Skin epidermis (tissue), 12 donors: ENCODE results near the gene C19orf85.

ENCODE experiments used
- H3K27ac ChIP-seq, 21 experiments: fragments of 200-600 bp; sonication (generic) in 11 of 21; one replicate each; pipeline ENCODE4 v1.5.0; 2020; ENCODE audit warnings: mild to moderate bottlenecking in 3 of 21, inconsistent platforms in 2 of 21, moderate library complexity in 2 of 21
- H3K4me3 ChIP-seq, 7 experiments: fragments of 200-600 bp; sonication (generic) in 2 of 7; one replicate each; pipeline ENCODE4 v1.5.0; 2020; ENCODE audit warnings: inconsistent platforms in 2 of 7, mild to moderate bottlenecking in 2 of 7, moderate library complexity in 1 of 7

The C19orf85 gene

DNA sequence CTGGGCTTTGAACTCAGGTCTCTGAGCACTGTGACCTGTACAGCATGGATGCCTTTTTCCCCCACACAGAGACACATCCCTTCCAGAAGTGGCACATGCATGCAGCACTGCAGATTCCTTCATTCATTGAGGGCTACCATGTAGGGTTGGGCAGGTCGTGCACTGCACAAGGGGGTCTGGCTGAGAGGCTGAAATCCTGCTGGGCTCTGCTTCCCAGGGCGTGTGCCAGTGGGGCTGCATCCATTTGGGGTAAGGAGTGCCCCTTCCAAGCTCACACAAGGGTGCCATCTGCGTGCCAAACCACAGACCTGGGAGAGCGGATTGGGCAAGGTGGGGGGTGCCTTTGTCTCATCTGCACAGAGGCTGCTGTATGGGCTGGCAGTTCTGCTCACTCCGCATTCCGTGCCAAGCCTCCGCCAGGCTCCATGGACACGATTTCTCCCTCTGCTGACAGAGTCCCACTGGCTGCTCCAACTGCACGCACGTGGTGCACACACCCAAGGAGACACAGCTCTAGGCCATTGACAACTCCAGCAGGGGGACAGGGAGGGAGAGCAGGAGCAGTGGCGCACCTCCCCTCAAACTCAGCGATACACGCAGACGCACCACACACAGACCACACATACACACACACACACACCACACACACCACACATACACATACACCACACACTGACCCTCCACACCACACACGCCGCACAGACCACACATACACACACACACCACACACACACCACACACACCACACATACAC lies 17.0 kb downstream of the C19orf85 start:
- Histone ChIP-seq H3K4me3 (no peak overlapping the region), H3K27ac (no peak overlapping the region)

DNA sequence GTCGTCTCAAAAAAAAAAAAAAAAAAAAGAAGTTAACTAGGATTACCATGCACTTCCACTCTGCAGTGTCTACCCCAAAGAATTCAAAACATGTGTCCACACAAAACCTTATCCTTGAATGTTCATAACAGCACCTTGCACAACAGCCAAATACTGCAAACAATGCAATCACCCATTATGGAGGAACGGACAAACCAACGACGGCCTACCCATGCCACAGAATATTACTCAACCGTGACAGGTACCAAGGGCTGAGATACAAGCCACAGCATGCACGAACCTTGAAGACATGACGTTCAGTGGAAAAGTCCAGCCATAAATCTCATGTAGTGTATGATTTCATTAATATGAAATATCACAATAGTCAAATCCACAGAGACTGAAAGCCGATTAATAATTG lies 18.5 kb downstream of the C19orf85 start:
- H3K27ac ChIP-seq = no peak overlapping the region
- no peak overlapping the region for H3K4me3 ChIP-seq

DNA sequence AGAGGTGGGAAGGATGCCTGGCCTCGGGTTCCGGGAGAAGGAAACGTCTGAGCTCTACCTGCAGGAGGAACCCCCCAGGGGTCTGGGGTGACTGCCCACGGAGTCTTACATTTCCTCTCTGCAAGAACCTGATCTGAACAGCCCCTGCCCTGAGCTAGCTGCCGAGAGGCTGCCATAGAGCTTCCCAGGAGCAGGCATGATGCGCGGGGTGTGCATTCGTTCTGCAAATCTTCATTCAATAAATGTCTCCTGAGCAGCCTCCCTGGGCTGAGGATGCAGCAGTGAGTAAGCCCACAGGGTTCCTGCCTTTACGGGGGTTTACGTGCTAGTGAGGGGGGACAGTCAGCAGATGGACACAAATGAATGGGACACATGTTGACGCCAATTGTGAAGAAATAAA lies 19.9 kb downstream of the C19orf85 start:
- Histone ChIP-seq H3K27ac (no peak overlapping the region), H3K4me3 (no peak overlapping the region)

DNA sequence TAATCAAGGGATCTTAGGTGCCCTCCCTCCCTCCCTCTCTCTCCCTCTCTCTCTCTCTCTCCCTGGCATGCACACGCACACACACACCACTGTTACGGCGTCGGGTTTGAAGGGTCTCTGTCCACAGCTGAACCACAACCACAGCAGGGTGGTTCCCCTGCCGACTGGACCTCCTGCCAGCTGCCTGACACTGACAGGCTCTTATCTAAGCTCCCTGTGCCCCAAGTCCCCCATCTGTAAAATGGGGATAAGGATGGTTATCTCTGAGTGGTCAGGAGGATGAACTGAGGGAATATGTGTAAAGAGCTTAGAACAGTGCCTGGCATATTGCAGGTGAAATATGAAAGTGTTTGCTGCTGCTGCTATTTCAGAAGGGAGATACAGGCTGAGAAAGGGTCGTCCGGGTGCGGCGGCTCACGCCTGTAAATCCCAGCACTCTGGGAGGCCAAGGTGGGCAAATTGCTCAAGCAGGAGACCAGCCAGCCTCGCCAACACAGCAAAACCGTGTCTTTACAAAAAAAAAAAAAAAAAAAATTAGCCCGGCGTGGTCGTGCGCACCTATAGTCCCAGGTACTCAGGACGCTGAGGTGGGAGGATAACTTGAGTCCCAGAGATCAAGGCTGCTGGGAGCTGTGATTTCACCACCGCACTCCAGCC lies 20.6 kb downstream of the C19orf85 start:
- no peak overlapping the region for H3K27ac ChIP-seq
- no peak overlapping the region for H3K4me3 ChIP-seq

DNA sequence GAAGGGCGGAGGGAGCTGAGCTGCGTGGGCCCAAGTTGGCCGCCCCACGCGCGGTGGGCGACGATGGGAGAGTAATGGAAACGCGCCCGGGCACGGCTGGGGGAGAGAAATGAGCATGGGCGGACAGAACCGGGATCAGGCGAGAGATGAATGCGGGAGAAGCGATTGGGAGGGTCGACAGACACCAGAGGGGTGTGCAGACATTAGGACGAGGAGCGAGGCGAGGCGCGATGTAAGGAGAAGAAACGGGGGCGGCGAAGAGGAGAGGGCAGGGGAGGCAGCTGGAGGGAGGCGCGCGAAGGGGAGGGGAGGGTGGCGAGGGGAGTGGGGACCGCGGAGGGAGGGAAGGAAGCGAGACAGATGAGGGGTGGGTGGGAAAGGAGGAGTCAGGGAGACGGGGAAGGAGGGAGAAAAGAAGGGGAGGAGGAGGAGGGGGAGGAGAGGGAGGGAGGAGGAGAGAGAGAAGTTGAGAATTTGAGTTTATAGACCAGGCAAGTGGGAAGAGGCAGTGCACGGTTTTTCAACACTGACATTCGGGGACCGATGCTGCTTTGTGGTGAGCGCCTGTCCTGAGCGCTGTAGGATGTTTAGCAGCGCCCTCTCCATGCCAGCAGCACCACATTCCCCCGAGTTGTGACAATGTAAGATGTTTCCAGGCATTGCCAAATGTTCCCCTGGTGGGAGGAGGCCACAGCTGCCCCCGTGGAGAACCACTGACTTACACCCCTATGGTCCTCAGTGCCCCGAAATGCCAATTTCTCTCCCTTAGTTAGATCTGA lies 21.3 kb downstream of the C19orf85 start, which contains the start of gene SHISA7:
Gene SHISA7, minus strand, starts transcription at position 256 of the 779 bp plus-strand sequence. CDS start 437 bp downstream, outside the sequence.
- Histone ChIP-seq H3K27ac (no peak within 1 kb of the TSS), H3K4me3 (peak within 1 kb of the TSS in 1 of 7 experiments; percentile 12)

DNA sequence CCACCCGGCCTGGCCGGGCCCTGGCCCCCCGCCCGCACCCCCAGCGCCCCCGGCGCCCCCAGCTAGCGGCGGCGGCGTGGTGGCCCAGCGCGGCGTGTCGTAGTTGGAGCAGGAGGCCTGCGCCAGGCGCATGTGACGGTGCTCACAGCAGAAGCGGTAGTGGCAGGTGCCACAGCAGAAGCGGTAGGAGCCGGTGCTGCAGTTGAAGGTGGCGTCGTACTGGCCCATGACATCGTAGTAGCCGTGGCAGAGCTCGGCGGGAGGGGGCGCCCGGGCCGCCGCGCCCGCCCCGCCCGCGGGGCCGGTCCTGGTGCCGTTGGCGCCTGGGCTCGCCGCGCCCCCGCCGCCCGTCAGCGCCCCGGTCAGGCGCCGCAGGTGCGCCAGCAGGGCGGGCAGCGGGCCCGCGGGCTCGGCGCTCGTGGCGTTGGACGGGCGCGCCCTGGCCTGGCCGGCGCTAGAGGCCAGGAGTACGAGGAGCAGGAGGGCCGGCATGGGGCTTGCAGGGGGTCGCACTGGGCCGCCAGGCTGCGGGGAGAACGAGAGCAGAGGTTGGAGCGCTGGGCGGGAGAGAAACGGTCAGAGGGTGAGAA lies 22.1 kb downstream of the C19orf85 start:
- Histone ChIP-seq H3K27ac (no peak overlapping the region), H3K4me3 (peak overlapping the region in 1 of 7 experiments; percentile 12)

DNA sequence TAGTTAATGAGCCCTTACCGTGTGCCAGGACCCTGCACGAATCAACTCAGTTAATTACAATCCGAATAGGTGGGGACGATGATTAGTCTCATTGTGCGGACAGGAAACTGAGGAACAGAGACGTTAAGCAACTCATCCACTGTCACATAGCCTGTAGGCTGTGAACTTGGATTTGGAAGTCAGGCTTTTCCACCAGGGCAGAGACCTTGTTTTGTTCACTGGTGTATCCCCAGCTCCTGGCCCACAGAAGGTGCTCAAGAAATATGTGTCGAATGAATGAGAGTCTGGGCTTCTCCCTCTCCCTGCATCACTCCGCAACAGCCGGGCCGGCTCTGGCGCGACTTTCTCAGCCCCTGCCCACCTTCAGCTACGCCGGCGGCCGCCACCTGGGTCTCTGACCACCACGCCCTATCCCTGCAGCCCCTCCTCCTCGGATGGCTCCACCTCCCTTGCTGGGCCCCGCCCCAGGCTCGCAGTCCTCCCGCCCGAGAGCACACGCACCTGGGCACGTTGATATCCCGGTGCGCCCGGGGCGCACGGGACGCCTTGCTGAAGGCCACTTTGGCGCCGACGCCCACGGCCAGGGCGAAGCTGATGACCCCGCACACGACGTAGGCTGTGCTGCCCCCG lies 22.7 kb downstream of the C19orf85 start:
- H3K4me3 ChIP-seq = peak overlapping the region in 1 of 7 experiments; percentile 12
- no peak overlapping the region for H3K27ac ChIP-seq

DNA sequence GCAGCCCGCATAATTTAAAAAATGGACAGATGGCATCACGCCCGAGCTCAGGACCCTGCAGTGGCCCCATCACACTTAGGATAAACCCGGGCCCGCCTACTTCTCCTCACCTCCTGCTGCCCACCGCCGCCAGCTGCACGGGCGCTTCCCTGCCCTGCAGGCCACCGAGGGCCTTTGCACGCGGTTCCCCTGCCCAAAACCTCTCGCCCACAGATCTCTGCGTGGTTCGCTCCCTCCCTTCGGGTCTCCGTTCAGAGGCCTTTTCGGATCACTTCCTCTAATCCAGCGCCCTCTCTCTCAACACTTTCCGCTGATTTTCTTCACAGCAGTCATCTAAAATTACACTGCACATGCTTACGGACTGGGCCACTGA lies 23.2 kb downstream of the C19orf85 start:
- no peak overlapping the region for H3K4me3 ChIP-seq
- H3K27ac ChIP-seq = no peak overlapping the region

DNA sequence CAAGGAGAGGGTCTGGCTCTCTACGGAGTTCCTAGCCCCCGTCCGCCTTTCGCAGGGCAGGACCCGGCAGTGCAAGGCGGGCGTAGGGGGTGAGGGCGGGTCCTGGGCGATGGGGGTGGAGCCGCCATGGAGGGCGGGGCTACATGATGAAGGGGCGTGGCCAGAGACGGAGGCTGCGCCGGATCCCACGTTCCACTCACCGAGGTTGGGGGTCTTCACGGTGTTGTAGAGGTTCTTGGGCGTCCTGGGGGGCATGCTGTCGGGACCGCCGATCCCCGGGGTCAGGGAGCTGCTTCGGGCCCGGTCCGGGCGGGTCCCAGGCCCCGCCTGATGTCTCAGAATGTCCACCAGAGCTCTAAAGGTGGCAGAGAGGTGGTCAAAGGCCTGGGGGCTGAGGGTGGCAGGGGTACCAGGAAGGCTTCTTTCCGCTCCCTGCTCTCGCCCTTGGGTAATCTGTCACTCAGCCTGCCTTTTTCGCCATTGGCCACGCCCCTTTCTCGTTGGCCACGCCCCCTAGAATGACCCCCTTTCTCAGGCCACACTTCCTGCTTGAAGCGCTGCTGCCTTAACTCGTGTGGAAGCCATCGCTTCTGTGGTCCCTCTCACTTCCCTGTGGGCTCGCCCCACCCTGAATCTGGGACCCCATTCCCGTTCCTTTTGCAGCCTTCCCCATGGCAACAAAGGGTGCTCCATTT lies 24.0 kb downstream of the C19orf85 start:
- H3K27ac ChIP-seq = no peak overlapping the region

DNA sequence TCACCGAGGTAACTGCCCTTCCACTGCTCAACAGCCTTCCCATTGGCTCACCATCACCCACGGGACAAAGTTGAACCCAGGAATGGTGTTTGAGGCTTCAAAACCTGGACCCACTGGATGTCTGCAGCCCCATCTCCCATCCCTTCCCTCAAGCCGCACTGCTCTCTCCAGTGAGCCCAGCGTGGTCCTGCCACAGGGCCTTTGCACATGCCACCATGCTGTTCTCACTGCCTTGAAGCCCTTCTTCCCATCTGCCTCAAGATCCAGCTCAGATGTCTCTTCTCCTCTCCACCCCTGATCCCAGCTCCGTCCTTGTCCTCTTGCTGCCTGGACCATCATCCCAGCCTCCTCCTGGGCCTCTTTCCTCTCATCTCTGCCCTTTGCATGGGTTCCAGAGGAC lies 25.5 kb downstream of the C19orf85 start:
- H3K27ac ChIP-seq = no peak overlapping the region

More for the DNA sequence above, 24.0 kb downstream of the C19orf85 start:
- no peak overlapping the region for H3K4me3 ChIP-seq

DNA sequence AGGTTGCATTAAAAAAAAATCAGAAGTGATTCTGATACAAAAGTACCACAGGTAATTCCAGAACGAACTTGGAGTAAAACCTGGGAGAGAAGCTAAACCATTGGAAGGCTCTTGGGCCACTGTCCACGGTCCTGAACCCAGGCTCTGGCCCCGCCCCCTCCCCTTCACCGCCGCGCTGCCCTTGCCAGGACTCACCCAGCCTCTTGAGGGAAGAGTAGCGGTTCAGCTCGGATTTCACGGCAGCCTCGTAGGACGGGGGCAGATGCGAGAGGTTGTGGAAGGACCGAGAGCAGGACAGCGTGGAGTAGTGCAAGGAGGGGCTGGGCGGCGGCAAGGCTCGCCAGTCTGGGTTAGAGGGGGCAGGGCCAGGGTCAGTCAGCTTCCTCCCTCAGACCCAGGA lies 27.1 kb downstream of the C19orf85 start:
- no peak overlapping the region for H3K27ac ChIP-seq
- no peak overlapping the region for H3K4me3 ChIP-seq

More for the DNA sequence above, 25.5 kb downstream of the C19orf85 start:
- no peak overlapping the region for H3K4me3 ChIP-seq

DNA sequence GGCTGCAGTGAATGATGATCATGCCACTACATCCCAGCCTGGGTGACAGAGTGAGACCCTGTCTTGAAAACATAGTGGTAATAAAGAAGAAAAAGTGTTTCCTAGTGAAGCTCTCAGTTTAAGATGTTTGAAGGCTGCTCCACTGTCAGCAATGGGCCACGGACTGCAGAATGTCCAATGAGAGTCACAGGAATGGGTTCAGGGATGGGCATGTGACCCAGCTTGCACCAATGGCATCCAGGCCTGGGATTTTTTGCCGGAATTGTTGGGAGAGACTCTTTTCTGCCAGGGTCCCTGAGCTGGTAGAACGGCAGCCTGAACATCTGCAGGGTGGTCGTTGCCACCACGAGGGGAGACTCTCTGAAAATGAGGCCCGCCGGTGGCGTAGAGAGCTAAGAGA lies 27.7 kb downstream of the C19orf85 start:
- no peak overlapping the region for H3K27ac ChIP-seq
- H3K4me3 ChIP-seq = no peak overlapping the region

DNA sequence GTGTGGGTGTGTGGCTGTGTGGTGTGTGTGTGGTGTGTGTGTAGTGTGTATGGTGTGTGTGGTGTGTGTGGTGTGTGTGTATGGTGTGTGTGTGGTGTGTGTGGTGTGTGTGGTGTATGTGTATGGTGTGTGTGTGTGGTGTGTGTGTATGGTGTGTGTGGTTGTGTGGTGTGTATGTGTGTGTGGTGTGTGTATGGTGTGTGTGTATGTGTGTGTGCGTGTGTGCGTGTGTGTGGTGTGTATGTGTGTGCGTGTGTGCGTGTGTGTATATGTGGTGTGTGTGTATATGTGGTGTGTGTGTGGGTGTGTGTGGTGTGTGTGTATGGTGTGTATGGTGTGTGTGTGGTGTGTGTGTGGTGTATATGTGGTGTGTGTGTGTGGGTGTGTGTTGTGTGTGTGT lies 29.5 kb downstream of the C19orf85 start:
- Histone ChIP-seq H3K27ac (no peak overlapping the region), H3K4me3 (no peak overlapping the region)

DNA sequence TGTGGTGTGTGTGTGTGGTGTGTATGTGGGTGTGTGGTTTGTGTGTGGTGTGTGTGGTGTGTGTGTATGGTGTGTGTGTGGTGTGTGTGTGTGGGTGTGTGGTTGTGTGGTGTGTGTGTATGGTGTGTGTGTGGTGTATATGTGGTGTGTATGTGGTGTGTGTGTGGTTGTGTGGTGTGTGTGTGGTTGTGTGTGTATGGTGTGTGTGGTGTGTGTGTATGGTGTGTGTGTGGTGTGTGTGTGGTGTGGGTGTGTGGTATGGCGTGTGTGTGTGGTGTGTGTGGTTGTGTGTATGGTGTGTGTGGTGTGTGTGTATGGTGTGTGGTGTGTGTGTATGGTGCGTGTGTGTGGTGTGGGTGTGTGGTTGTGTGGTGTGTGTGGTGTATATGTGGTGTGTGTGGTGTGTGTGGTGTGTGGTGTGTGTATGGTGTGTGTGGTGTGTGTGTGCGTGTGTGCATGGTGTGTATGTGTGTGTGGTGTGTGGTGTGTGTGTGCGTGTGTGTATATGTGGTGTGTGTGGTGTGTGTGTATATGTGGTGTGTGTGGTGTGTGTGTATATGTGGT lies 30.1 kb downstream of the C19orf85 start:
- no peak overlapping the region for H3K4me3 ChIP-seq
- no peak overlapping the region for H3K27ac ChIP-seq

DNA sequence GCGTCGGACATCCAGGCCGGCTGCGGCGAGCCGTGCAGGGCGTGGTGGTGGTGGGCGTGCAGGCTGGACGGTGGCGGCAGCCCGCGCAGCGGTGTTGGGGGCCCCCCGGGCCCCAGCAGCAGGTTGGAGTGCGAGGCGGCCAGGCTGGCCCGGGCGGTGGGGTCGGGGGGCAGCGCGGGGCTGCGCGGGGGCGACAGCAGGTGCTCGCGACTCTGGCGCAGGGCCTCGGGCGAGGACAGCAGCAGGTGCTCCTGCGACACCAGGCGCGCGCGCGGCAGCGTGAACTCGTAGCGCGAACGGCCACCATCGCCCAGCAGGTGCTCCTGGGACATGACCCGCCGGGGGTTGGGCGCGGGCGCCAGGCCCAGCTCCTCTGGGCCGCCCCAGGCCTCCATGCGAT lies 31.3 kb downstream of the C19orf85 start:
- Histone ChIP-seq H3K4me3 (no peak overlapping the region), H3K27ac (peak overlapping the region in 1 of 21 experiments; percentile 13)

DNA sequence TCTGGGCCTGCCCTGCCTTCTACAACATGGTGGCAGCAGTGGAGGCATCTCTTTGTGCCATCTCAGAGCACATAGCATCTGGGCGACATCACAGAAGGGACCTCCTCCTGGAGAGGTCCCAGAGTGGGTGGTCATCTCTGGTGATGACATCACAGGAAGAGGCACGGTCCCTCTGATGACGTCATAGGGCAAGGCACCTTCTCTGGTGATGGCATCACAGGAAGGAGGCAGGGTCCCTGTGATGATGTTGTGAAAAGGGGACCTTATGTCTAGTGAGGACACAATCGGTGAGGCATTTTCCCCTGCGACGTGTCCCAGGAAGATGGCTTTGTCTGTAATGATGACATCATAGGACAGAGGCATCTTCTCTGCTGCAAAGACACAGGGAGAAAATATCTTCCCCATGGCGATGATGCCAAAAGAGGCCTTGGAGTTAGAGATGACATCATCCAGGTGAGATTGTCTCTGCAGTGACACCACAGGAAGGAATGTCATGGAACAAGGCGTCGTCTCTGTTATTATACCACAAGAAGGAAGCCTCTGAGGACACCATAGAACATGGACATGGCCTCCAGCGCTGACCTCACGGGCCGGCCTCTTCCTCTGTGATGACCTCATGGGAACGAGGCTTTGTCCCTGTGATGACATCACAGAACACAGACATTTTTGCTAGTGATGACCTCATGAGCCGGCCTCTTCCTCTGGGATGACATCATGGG lies 32.2 kb downstream of the C19orf85 start:
- H3K27ac ChIP-seq = no peak overlapping the region
- H3K4me3 ChIP-seq = no peak overlapping the region

DNA sequence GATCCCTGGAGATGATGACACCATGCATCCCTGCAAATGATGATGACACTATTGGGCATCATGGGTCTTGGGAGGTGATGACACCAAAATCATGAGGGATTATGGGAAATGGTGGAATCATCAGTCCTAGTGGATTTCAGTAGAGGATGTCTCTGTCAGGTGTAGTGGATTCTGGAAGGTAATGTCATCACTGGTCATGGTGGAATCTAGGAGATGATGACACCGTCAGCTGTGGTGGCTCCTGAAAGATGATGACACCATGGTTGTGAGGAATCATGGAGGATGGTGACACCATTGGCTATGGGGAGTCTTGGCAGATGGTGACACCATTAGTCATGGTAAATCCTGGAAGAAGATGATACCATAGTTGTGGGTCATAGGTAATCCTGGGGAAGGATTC lies 33.4 kb downstream of the C19orf85 start:
- Histone ChIP-seq H3K4me3 (no peak overlapping the region), H3K27ac (no peak overlapping the region)

DNA sequence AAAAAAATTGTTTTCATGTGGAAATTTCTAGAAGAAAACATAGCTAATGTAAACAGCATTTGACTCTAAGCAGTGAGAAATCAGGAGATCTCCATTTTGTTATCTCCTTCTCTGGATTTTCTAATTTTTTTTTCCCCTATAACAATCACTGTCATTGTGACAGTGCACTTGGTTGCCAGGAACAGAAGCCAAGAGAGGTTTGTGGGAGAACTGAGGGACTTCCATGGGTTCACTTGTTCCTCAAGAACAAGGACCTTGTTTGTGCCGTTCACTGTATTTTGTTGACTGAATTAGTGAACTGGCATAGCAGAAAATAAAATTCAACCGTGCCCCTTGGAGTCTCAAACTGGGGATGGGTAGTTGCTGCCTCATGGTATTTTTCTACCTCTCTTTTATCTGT lies 38.5 kb downstream of the C19orf85 start:
- Histone ChIP-seq H3K27ac (peak overlapping the region in 1 of 21 experiments; percentile 35), H3K4me3 (no peak overlapping the region)
